Stimulated activated CD8-positive, alpha-beta memory T cell treated with anti-CD3 and anti-CD28 coated beads, Interleukin-12 subunit alpha, Interleukin-12 subunit beta, amount 100 ng/mL, for 1 hour (primary cell): Measurements from ENCODE around the gene LRP1B.

Experiments used
- DNase-seq: peaks from one replicate; pipeline ENCODE4 v3.0.0-alpha.2; 2020; ENCODE audit warnings: low read depth

The LRP1B gene

GRCh38 chr2:141423124-141423523 is 707.7 kb downstream of the LRP1B start:
- DNase-seq: no peak

DNA sequence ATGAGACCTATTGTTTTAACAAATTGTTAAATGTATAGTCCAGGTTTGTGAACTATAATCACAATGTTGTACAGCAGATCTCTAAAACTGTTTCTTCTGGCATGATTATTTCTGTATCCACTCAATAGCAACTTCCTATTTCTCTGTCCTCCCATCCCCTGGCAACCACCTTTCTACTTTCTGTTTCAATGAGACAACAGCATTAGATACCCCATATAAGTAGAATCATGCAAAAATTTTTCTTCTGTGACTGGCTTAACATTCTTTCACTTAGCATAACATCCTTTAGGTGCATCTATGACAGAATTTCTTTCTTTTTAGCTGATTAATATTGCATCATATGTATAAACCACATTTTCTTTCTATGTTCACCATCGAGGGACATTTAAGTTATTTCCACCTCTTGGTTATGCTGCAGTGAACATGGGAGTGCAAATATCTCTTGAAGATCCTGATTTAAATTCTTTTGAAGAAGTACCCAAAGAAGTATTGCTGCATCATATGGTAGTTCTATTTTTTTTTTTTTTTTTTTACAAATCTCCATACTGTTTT is 713.5 kb downstream of the LRP1B start:
- no peak for DNase-seq

DNA sequence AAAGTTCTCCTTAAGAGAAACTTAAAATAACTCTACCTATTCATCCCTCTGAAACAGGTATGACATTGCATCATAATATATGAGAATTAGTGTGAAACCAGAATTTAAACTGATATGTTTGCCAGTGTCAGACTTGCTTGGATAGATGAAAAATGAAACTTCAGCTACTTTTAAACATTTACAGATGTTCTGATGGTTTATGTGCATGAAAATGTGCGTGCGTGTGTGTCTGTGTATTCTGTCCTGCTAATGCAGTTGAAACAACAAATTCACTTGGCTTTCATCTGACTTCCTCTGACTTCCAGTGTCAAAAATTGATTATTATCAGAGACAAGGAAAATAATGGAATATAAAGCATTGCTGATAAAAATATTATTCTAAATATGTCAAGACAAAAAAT is 719.4 kb downstream of the LRP1B start:
- DNase-seq: no peak

- DNase-seq: no peak
Observed at GRCh38 chr2:141399270-141399669, 731.5 kb downstream of the LRP1B start.

DNA sequence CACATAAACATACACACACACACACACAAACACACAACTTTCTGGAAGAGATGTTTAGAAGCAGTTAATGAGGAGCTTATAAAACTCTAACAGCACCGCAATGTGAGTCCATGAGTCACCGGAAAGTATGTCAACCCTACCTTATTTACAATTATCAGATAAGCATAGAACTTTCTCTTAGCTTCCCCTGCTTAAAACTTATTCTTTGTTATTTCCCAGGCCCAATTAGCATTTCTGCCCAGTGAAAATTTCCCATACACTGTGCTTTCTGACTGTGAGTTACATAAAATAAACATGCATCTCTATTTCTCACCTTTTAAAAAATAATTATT is 737.6 kb downstream of the LRP1B start:
- no peak for DNase-seq

DNA sequence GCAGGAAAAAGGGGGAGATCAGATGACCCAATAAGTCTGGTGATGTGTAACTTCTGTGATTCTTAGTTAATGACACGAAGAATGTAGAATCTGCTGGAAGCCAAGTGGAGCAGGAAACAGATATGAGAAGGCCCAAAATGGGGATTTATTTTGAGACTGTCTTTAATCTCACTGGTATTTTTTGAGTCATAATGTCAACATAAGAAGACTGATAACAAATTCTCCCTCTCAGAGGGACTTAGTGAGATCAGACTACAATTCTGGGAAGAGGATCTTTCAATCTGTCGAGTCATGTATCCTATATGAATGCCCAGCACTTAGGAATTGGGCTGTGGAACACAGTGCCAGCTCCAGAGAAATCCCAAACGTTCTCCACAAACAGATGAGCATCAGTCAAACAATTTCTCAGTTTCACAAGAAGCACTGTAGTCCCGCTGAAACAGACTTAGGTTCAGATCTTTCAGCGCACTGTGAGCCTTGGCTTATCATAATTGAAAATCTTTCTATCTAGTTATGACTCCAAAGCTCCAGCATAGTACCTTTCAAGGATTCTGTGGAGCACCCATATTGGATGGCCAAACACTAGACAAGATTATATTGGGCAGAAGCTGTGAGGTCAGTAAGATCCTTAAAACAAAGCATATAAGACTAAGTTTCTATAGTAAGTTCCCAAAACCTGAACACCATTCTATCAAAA is 738.2 kb downstream of the LRP1B start:
- no peak for DNase-seq

- DNase-seq: no peak
Observed at GRCh38 chr2:141386168-141386567, 744.6 kb downstream of the LRP1B start.

- DNase-seq: no peak
Observed at GRCh38 chr2:141384676-141385075, 746.1 kb downstream of the LRP1B start.

GRCh38 chr2:141381946-141382345 is 748.9 kb downstream of the LRP1B start:
- no peak for DNase-seq

- DNase-seq: no peak
Observed at GRCh38 chr2:141380008-141380979, 750.5 kb downstream of the LRP1B start.

DNA sequence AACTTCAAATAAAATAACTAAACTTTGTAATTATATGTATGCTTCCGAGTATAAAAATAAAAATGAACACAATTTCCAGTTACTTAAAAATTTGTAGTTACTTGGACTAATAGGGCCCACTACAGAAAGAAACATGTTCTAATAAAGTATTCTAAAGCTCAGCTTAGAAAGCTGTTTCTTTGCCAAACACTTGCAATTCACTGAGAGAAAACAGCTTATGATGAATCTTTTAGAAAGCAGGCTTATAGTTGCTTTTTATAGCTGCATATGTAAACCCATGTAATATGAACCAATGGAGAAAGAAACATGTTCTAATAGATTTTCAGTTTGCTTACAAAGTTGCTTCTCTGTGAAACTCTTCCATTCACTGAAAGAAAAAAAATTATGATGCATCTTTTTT is 766.0 kb downstream of the LRP1B start:
- no peak for DNase-seq

GRCh38 chr2:141362311-141362710 is 768.5 kb downstream of the LRP1B start:
- DNase-seq: no peak

- DNase-seq: no peak
Observed at GRCh38 chr2:141348481-141348880, 782.3 kb downstream of the LRP1B start.

- no peak for DNase-seq
Observed at GRCh38 chr2:141341444-141341843, 789.4 kb downstream of the LRP1B start.

DNA sequence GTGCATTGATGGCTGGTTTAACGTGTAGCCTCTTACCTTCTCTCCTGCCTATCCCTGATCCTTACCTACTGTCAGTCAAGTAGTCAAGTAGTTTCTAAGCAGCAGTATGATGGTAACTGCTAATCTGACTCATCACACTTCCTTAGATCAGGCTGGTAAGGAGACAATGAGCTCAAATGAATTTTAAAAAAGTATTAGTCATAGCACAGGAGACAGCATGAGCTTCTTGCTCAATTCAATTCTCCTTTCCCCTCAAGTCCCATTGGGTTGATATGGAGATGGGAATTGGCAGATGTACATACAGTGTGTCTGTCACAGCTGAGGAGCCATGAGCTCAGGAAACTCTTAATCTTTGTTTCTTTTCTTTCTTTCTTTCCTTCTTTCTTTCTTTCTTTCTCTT is 799.7 kb downstream of the LRP1B start:
- no peak for DNase-seq

DNA sequence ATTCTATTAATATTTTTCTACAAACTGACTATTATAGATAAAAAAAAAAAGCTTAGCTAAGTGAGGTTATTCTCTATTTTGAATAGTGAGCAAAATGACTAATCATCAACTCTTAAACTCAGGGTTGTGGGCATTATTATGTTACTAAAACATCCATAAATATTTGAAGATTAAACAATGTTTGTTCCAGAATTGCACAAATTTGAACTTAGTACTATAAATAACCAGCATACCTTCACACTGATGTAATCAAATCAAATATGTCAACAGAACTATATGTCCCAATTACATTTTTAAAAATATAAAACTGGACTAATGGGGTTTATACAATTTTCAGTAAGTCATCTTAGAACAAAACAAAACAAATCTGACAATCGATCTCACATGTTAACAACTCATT is 800.9 kb downstream of the LRP1B start:
- no peak for DNase-seq

- DNase-seq: no peak
Observed at GRCh38 chr2:141323571-141323970, 807.2 kb downstream of the LRP1B start.

DNA sequence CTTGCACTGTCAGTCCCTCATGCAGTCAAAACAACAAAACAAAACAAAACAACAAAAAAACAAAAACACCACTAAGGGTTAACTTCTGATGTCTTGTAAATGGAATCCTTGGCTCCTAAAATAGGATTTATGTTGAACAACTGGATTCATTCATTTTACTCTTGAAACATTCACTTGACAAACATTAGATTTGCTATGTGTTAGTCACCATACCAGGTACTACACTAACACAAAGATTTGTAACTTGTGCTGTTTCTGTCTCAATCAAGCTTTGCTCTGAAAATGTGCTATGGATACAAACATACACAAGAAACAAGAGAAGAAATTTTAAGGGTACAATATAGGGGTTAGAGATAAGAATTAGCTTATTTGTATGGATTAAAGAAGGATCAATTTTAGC is 812.8 kb downstream of the LRP1B start:
- DNase-seq: no peak

- DNase-seq: no peak
Observed at GRCh38 chr2:141316606-141317005, 814.2 kb downstream of the LRP1B start.

GRCh38 chr2:141316103-141316502 is 814.7 kb downstream of the LRP1B start:
- no peak for DNase-seq

- DNase-seq: no peak
Observed at GRCh38 chr2:141313972-141314371, 816.8 kb downstream of the LRP1B start.

- no peak for DNase-seq
Observed at GRCh38 chr2:141311430-141311829, 819.4 kb downstream of the LRP1B start.

- DNase-seq: no peak
Observed at GRCh38 chr2:141306368-141306767, 824.4 kb downstream of the LRP1B start.
